Right lobe of liver (tissue), 6 donors: ENCODE measurements around the gene PGP. TPM values are rescaled to one million over a fixed set of nuclear protein-coding genes. Genes with fewer than 3 reads are reported as not detected.

Source experiments
- ATAC-seq, 4 donors: fragments of 200-7000 bp; cut with Tn5 transposase; one replicate each; pipeline ENCODE4 v1.9.1; 2020; ENCODE audit warnings: mild to moderate bottlenecking in 4 of 4, moderate library complexity in 4 of 4
- DNase-seq, 3 donors: peaks; one replicate each; pipeline ENCODE4 v3.0.0-alpha.2; 2020
- H3K27ac ChIP-seq, 3 donors: fragments of 200-600 bp; one replicate each; pipeline ENCODE4 v1.8.0; 2022
- H3K27me3 ChIP-seq, 2 donors: fragments of 200-600 bp; one replicate each; pipeline ENCODE4 v1.8.0; 2022
- H3K36me3 ChIP-seq, 4 donors: fragments of 200-600 bp; sonication (generic) in 1 of 4; one replicate each; pipeline versions ENCODE4 v1.5.1 to v1.8.0; 2017 to 2022; ENCODE audit warnings: control low read depth in 1 of 4
- H3K4me1 ChIP-seq, 4 donors: fragments of 200-600 bp; sonication (generic) in 1 of 4; one replicate each; pipeline versions ENCODE4 v1.5.1 to v1.8.0; 2017 to 2022; ENCODE audit warnings: control low read depth in 1 of 4
- H3K4me3 ChIP-seq, 3 donors: fragments of 200-600 bp; one replicate each; pipeline ENCODE4 v1.8.0; 2022
- H3K9me3 ChIP-seq, 4 donors: fragments of 200-600 bp; sonication (generic) in 1 of 4; one replicate each; pipeline versions ENCODE4 v1.5.1 to v1.8.0; 2017 to 2022; ENCODE audit warnings: control low read depth in 1 of 4
- CTCF ChIP-seq, 4 donors: fragments of 200-600 bp in 3 of 4; fragments of 450-650 bp in 1 of 4; IDR thresholded peaks; one replicate each; pipeline versions ENCODE4 v1.5.1 to v1.8.0; 2016 to 2022; ENCODE audit warnings: antibody characterized with exemption in 4 of 4, mild to moderate bottlenecking in 2 of 4
- POLR2A ChIP-seq: fragments of 450-650 bp; IDR thresholded peaks from one replicate; pipeline ENCODE4 v1.6.1; 2017; ENCODE audit warnings: antibody characterized with exemption, mild to moderate bottlenecking
- WGBS: methylation state at CpG from one replicate; pipeline ENCODE4 v1.1.6; 2018; ENCODE audit warnings: low coverage, low lambda C conversion rate; ENCODE audit not compliant: insufficient coverage; ENCODE audit errors: missing lambda C conversion rate; 5-methylcytosine and 5-hydroxymethylcytosine counted together
- intact Hi-C, 2 donors: fragments of 100-400 bp; cut with DNase I; formaldehyde crosslinking; loops; one replicate each; pipeline versions ENCODE4 v1.11.2 to v1.14.1; 2022
- total RNA-seq, 6 experiments: library from RNA; depleted of rRNA in 2 of 6; stranded (reverse); fragments of >200 nt in 2 of 6; fragmentation: NEBNext Ultra II Directional in 3 of 6; extraction: Animal tissue kit (Norgen Biotek cat#: 25700) in 3 of 6; gene quantifications; one replicate each; pipeline versions ENCODE4 v1.1.0 to v1.2.4, GENCODE V29; 2016 to 2023
- donor health status: DM: no; HTN: yes; CAD: no.
- donor health status: DM: no; HTN: no; CAD: no.
- donor health status: DM: no; HTN: no; CAD: no.
- donor health status: DM: no; HTN: yes; CAD: no.
- donor health status: DM: no; HTN: yes; CAD: no.

PGP gene
- total RNA-seq, 6 experiments from 2014 or later, result 3.8 to 14.2 (median 6.9) TPM

- TF ChIP-seq POLR2A, result no peak
- TF ChIP-seq CTCF (IDR thresholded peaks at IDR 0.05), result no peak
- DNase-seq (no peak), ATAC-seq (peak in 3 of 4 donors; percentile 5 to 11 (median 7))
- WGBS, result 3% methylated on average over 21 of the region's 35 CpGs
- peaks cover 4 to 31% (median 8%) of the 10 kb centered on the region in 4 donors for H3K36me3 ChIP-seq
- peaks cover 0 to 48% (median 10%) of the 10 kb centered on the region in 4 donors for H3K4me1 ChIP-seq
- peak overlapping the region; percentile 69 to 88 (median 74) for H3K4me3 ChIP-seq
- intact Hi-C loops, result no loop called here
- H3K27ac ChIP-seq, result peak overlapping the region; percentile 64 to 93 (median 76)
- H3K27me3 ChIP-seq, result no peaks in the 10 kb centered on the region
- no peaks in the 10 kb centered on the region for H3K9me3 ChIP-seq
These were observed 36.1 kb upstream of the PGP start for GRCh38 chr16:2250652-2251295.

- H3K27me3 ChIP-seq, result no peaks in the 10 kb centered on the region
- no peak for DNase-seq
- no peak overlapping the region for H3K27ac ChIP-seq
- no peak overlapping the region for H3K4me3 ChIP-seq
- peaks cover 0 to 23% (median 5%) of the 10 kb centered on the region in 4 donors for H3K4me1 ChIP-seq
- ATAC-seq, result no peak
- no peak for TF ChIP-seq CTCF (IDR thresholded peaks at IDR 0.05)
- TF ChIP-seq POLR2A, result no peak
- WGBS, result 90% methylated on average over 2 of the region's 18 CpGs
- intact Hi-C loops, result no loop called here
- H3K36me3 ChIP-seq, result peaks cover 0 to 50% (median 17%) of the 10 kb centered on the region in 4 donors
- H3K9me3 ChIP-seq, result no peaks in the 10 kb centered on the region
These were observed 31.8 kb upstream of the PGP start for GRCh38 chr16:2246301-2246885.

GRCh38 chr16:2244926-2245795 is 30.5 kb upstream of the PGP start:
- DNase-seq (peak in 1 of 3 donors; percentile 10), ATAC-seq (peak in 1 of 4 donors; percentile 5)
- Histone ChIP-seq H3K4me1 (peaks cover 0 to 17% (median 5%) of the 10 kb centered on the region in 4 donors), H3K27ac (no peak overlapping the region), H3K4me3 (no peak overlapping the region), H3K27me3 (no peaks in the 10 kb centered on the region), H3K36me3 (peaks cover 0 to 50% (median 18%) of the 10 kb centered on the region in 4 donors), H3K9me3 (no peaks in the 10 kb centered on the region)
- TF ChIP-seq CTCF (IDR thresholded peaks at IDR 0.05), result no peak
- no peak for TF ChIP-seq POLR2A
- intact Hi-C loops, result no loop called here
- WGBS, result 96% methylated on average over 10 of the region's 30 CpGs

DNA sequence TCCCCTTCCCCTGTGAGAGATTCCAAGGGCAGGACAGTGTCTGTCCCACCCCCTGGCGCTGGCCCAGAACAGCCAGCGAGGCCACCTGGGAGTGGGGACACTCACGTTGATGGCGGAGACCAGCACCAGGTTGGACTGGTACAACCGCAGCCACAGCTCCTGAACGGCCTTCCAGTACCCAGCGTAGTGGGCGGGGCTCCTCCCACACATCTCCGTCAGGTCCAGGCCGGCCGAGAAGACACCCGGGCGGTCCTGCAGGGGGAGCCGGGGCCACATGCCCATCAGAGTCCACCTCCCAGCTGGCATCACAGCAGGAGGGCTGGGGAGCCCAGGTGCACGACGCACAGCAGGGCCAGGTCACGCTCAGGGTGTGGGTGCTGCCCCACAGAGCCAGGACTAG is 29.7 kb upstream of the PGP start:
- TF ChIP-seq POLR2A (no peak), CTCF (IDR thresholded peaks at IDR 0.05) (no peak)
- no peaks in the 10 kb centered on the region for H3K27me3 ChIP-seq
- H3K9me3 ChIP-seq, result no peaks in the 10 kb centered on the region
- intact Hi-C loops, result no loop called here
- WGBS, result 95% methylated on average over 4 of the region's 17 CpGs
- DNase-seq (peak in 1 of 3 donors; percentile 18), ATAC-seq (peak in 1 of 4 donors; percentile 12)
- H3K4me3 ChIP-seq, result no peak overlapping the region
- H3K27ac ChIP-seq, result no peak overlapping the region
- H3K4me1 ChIP-seq, result peaks cover 0 to 10% (median 4%) of the 10 kb centered on the region in 4 donors
- H3K36me3 ChIP-seq, result peaks cover 0 to 50% (median 18%) of the 10 kb centered on the region in 4 donors
